GM12872 (cell line): ENCODE results near the gene POC1A.

Source experiments
- CTCF ChIP-seq: IDR thresholded peaks from 3 replicates; pipeline ENCODE4 v1.5.1; 2011; ENCODE audit warnings: low read depth, mild to moderate bottlenecking, low read length, moderate library complexity; ENCODE audit not compliant: insufficient read depth

Gene POC1A

GRCh38 chr3:52159503-52159902 is 5.3 kb upstream of the POC1A start:
- no peak for TF ChIP-seq CTCF

- TF ChIP-seq CTCF, result no peak
These were observed 1.7 kb upstream of the POC1A start for GRCh38 chr3:52155912-52156311.

GRCh38 chr3:52153389-52154096 is 680 bp downstream of the POC1A start:
- no peak for TF ChIP-seq CTCF

- TF ChIP-seq CTCF, result no peak
These were observed 3.4 kb downstream of the POC1A start for GRCh38 chr3:52150860-52151259.

- TF ChIP-seq CTCF, result no peak
These were observed 3.9 kb downstream of the POC1A start for GRCh38 chr3:52150357-52150756.

- no peak for TF ChIP-seq CTCF
These were observed 4.5 kb downstream of the POC1A start for GRCh38 chr3:52149726-52150125.

GRCh38 chr3:52149021-52149420 is 5.2 kb downstream of the POC1A start:
- TF ChIP-seq CTCF, result no peak
